H1 (cell line): ENCODE data around the gene SLC6A7.

Experiments used
- CREB1 ChIP-seq: IDR thresholded peaks from 2 replicates; pipeline ENCODE4 v1.6.1; 2012; ENCODE audit warnings: inconsistent platforms
- EP300 ChIP-seq, 2 experiments: IDR thresholded peaks; 1 replicate in 1 of 2; 2 replicates in 1 of 2; pipeline ENCODE4 v1.6.1; 2011 to 2012; ENCODE audit warnings: low read depth in 2 of 2, low read length in 2 of 2, mild to moderate bottlenecking in 2 of 2, borderline replicate concordance in 1 of 2, inconsistent platforms in 1 of 2, moderate library complexity in 1 of 2
- POLR2A ChIP-seq, 2 experiments: IDR thresholded peaks; 1 replicate in 1 of 2; 2 replicates in 1 of 2; pipeline ENCODE4 v1.6.1; 2011; ENCODE audit warnings: low read depth in 2 of 2, low read length in 2 of 2, mild to moderate bottlenecking in 2 of 2; ENCODE audit errors: control extremely low read depth in 1 of 2
- TF ChIP-seq, protein P1 (sequence below), 3 experiments: IDR thresholded peaks; 1 replicate in 2 of 3; 2 replicates in 1 of 3; pipeline versions ENCODE4 v1.5.1 to v1.6.1; 2011; ENCODE audit warnings: low read length in 3 of 3, mild to moderate bottlenecking in 3 of 3, inconsistent platforms in 2 of 3, low read depth in 1 of 3, moderate library complexity in 1 of 3; ENCODE audit not compliant: insufficient read depth in 1 of 3; ENCODE audit errors: control extremely low read depth in 1 of 3

DNA sequence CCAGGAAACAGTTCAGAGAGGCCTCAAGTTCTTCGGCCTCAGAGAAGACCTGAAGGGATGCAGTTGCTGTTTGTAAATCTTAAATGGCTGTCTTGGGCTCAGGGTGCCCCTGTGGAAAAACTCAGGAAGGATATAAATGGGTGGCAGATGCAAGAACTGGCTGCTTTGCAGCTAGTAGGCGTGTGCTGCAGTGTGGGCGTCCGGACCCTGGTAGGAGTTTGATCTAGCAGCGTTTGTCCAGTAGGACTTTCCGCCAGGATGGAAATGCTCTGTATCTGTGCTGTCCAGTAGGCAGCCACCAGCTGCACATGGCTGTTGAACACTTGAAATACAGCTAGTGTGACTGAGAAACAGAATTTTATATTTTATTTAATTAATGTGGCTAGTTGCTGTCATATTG is 15.6 kb upstream of the SLC6A7 start:
- TF ChIP-seq, protein P1, sequence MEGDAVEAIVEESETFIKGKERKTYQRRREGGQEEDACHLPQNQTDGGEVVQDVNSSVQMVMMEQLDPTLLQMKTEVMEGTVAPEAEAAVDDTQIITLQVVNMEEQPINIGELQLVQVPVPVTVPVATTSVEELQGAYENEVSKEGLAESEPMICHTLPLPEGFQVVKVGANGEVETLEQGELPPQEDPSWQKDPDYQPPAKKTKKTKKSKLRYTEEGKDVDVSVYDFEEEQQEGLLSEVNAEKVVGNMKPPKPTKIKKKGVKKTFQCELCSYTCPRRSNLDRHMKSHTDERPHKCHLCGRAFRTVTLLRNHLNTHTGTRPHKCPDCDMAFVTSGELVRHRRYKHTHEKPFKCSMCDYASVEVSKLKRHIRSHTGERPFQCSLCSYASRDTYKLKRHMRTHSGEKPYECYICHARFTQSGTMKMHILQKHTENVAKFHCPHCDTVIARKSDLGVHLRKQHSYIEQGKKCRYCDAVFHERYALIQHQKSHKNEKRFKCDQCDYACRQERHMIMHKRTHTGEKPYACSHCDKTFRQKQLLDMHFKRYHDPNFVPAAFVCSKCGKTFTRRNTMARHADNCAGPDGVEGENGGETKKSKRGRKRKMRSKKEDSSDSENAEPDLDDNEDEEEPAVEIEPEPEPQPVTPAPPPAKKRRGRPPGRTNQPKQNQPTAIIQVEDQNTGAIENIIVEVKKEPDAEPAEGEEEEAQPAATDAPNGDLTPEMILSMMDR (IDR thresholded peaks at IDR 0.05; ENCODE audit: control extremely low read depth in 1 of 3, insufficient read depth in 1 of 3, low read depth in 1 of 3, low read length in 3 of 3), result no peak
- no peak for TF ChIP-seq POLR2A (IDR thresholded peaks at IDR 0.05; ENCODE audit: control extremely low read depth in 1 of 2, low read depth in 2 of 2, low read length in 2 of 2)
- no peak for TF ChIP-seq CREB1
- no peak for TF ChIP-seq EP300 (IDR thresholded peaks at IDR 0.05; ENCODE audit: borderline replicate concordance in 1 of 2, low read depth in 2 of 2, low read length in 2 of 2)
